GM12875 (cell line): ENCODE results near the gene VIPR2.

ENCODE experiments used
- H3K4me3 ChIP-seq: one replicate; pipeline ENCODE4 v1.5.1; 2011; ENCODE audit warnings: low read depth, low read length, control low read depth
- TF ChIP-seq, protein P1 (sequence below): IDR thresholded peaks from 2 replicates; pipeline ENCODE4 v1.5.1; 2011; ENCODE audit warnings: low read depth, mild to moderate bottlenecking, control low read depth, inconsistent platforms, low read length, moderate library complexity, borderline replicate concordance; ENCODE audit not compliant: insufficient read depth

Gene VIPR2

DNA sequence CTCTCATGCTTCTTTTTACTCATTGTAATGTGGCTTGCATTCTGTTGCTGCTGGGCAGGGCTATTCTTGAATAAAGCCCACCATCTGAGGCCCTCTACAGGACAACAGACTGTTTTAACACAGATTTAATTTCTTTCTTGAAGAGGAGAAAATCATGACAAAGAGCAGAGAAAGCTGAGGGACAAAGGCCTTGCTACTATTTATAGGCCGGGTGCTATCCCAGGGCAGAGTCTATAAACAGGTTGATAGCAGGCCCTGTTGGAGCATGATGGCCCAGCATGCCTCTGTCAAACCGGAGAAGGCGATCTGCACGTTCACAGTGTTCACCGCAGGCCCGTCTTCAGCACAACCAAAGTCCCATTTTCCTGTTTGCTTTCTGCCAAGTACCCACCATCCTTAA lies 3.0 kb downstream of the VIPR2 start:
- TF ChIP-seq, protein P1, sequence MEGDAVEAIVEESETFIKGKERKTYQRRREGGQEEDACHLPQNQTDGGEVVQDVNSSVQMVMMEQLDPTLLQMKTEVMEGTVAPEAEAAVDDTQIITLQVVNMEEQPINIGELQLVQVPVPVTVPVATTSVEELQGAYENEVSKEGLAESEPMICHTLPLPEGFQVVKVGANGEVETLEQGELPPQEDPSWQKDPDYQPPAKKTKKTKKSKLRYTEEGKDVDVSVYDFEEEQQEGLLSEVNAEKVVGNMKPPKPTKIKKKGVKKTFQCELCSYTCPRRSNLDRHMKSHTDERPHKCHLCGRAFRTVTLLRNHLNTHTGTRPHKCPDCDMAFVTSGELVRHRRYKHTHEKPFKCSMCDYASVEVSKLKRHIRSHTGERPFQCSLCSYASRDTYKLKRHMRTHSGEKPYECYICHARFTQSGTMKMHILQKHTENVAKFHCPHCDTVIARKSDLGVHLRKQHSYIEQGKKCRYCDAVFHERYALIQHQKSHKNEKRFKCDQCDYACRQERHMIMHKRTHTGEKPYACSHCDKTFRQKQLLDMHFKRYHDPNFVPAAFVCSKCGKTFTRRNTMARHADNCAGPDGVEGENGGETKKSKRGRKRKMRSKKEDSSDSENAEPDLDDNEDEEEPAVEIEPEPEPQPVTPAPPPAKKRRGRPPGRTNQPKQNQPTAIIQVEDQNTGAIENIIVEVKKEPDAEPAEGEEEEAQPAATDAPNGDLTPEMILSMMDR = no peak
- no peak overlapping the region for H3K4me3 ChIP-seq

DNA sequence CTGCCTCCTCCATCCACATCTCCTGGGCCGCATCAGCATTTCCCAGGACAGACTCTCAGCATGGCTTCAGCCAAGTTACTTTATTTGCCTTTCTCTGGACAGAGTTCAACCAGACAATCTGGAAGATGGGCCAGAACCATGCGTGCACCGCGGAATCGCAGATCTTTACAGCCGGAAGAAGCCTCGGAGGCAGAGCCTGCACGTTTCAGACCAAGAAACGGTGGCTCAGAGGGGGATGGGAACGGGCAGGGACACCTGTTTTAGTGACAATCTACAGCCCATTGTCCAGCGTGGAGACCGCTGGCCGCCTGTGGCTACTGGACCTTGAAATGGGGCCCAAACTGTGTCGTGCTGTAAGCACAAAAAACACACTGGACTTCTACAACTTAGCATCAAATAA lies 3.5 kb downstream of the VIPR2 start:
- H3K4me3 ChIP-seq = no peak overlapping the region
- TF ChIP-seq, protein P1 = no peak

DNA sequence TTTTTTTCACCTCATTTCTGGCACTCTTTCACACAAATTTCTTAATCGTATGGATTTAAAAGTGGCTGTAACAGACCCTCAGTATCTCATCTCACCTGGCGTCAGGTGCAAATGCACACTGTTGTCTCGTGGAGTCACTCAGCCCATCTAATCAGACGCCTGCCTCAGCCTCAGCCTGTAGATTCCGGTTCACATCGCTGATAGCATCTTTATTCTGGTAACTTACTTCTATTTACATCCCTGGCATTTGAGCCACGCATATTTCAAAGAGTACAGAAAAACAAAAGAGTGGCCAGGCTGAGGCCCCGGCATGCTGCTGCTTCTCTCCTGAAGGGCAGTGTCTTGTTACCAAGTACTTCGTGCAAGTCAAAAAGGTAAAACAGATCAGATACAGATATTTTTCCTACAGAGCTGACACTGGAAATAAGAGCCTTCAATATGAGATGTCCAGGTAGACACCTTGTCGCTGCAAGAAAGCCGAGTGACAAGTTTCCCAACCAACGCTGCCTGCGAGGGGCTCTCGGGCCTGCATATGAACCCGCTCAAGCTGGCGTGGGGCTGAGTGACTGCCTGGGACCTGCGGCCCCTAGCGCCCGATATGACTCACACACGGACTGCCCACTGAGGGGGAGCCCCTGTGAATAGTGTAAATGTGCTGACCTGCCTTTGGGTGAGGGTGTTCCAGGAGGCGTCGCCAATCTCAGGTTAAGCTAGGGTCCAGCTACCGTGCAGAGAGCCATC lies 4.3 kb downstream of the VIPR2 start:
- H3K4me3 ChIP-seq = no peak overlapping the region
- TF ChIP-seq, protein P1 = no peak

DNA sequence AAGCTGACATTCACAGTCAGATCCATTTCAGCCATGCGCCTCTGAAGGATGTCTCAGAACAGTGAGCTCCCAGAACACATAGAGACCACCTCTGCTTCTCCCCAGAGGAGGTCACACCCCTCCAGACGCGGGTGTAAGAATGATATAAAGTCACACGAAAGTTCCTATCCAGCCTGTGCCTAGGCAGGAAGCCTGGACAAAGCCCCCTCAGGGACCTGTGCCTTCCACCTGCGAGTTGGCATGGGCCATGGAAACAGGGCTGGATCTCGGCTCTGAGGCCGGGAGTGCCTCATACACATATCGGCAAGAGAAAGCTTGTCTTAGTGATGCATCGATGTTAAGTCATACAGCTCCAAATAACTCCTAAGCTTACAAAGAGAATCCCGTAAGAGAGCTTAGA lies 5.0 kb downstream of the VIPR2 start:
- TF ChIP-seq, protein P1 = no peak
- no peak overlapping the region for H3K4me3 ChIP-seq

DNA sequence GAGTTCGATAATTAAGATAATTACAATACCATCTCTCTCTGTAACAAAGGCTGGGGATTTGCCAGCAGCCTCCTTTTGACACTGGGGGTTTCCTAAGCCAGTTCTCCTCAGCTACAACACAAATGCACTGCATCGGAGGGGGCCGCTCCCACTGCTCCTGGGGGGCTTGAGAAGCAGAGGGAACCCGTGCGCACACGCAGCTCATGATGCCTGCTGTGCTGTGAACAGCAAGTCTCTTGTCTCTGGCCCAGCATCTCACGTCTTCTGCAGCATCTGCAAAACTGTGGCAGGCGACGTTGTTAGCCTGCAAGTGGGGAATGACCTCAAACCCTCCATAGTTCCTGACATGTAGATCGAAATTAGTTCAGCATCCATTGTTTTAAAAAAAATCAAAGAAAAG lies 5.5 kb downstream of the VIPR2 start:
- TF ChIP-seq, protein P1 = no peak
- H3K4me3 ChIP-seq = no peak overlapping the region

DNA sequence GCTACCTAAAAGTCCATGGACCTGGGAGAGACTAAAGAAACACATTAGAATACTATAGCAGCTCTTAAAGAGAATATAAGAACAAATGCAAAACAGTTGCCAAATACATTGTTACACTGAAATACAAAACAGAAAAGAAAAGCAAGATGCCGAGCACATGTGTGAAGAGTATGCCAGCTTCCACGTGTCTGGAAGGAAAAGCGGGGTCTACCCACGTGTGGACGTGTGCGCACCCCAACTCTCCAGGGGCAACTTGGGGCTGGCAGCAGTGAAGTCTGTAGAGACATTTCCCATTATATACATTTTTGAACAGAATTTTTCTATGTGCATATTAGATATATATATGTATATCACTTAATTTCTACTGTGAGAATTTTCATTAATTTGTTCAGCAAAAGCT lies 6.2 kb downstream of the VIPR2 start:
- TF ChIP-seq, protein P1 = no peak
- H3K4me3 ChIP-seq = no peak overlapping the region

DNA sequence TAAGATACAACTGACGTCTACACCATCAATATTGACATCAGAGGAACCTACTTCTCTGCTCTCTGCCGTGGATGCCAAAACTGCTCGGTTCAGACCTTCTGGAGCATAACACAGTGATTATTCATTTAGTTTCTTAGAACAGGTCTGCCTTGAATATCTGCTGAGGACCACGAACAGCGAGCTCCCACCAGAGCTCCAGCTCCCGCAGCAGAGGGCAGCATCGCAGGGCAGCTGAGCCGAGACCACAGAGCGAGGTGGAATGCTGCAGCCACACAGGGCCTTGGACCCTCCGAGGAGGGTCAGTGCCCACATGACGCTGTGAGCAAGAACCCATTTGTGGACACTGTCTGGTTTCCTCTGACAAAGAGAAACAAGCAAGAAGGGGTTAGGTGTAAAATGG lies 6.8 kb downstream of the VIPR2 start:
- no peak overlapping the region for H3K4me3 ChIP-seq
- TF ChIP-seq, protein P1 = no peak
